Neural progenitor cell (in vitro differentiated cells): ENCODE data around the gene ZNF462.

Experiments used
- CTCF ChIP-seq: fragments of 200-600 bp; sonication (generic); IDR thresholded peaks from 2 replicates; pipeline ENCODE4 v1.5.1; 2017; ENCODE audit warnings: antibody characterized with exemption, mild to moderate bottlenecking
- EZH2 ChIP-seq: fragments of 200-600 bp; sonication (generic); IDR thresholded peaks from 2 replicates; pipeline ENCODE4 v1.6.1; 2017; ENCODE audit warnings: antibody characterized with exemption, mild to moderate bottlenecking, moderate library complexity
- EZH2phosphoT487 ChIP-seq: fragments of 200-600 bp; sonication (generic); IDR thresholded peaks from 2 replicates; pipeline ENCODE4 v1.6.1; 2017; ENCODE audit warnings: antibody characterized with exemption

- TF ChIP-seq EZH2 (no peak), CTCF (no peak), EZH2phosphoT487 (no peak)
Observed at GRCh38 chr9:106891286-106891685, 28.3 kb downstream of the ZNF462 start.
